Astrocyte (in vitro differentiated cells and primary cell): ENCODE results near the gene BHLHE40.

Source experiments
- EZH2 ChIP-seq: IDR thresholded peaks from 2 replicates; pipeline ENCODE4 v1.6.1; 2012; ENCODE audit warnings: mild to moderate bottlenecking, low read length, inconsistent platforms; ENCODE audit not compliant: insufficient read depth
- TF ChIP-seq, protein P1 (sequence below): IDR thresholded peaks from 2 replicates; pipeline ENCODE4 v1.5.1; 2011; ENCODE audit warnings: low read depth, mild to moderate bottlenecking, inconsistent platforms, low read length, moderate library complexity; ENCODE audit not compliant: insufficient read depth

DNA sequence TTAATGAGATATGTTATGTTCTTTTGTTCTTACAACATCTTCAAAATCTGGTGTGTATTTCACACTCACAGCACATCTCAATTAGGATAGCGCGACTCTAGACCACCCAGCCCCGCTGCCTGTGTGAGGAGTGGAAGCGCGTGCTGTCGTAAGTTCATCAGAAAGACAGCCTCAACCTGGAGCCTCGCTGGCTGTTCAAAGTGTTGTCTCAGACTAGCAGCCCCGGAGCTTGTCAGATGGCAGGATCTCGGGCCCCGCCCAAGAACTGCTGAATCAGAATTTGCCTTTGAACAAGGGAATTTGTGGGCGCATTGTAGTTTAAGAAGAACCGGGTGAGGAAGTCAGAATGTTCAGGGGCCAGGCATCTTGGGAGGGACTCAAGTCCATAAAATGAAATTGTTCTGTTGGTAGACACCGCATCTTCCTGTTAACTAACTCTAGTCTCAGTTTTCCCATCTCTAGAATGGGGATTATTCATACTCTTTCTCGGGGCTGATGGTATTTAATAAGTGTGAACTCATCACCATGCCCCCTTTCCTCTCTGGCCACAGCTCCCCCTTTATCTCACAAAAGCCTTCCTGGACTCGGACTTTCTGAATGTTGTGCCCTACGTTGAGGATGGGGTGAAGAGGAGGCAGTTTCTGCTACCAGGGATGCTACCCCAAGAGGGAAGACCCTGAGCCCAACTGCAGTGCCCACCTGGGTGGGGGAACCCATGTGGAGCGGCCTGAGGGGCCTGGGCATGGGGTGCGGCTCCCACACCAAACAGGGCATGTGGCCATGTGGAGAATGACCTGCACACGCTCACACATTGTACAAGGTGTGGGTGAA is 40.4 kb downstream of the BHLHE40 start:
- TF ChIP-seq, protein P1, sequence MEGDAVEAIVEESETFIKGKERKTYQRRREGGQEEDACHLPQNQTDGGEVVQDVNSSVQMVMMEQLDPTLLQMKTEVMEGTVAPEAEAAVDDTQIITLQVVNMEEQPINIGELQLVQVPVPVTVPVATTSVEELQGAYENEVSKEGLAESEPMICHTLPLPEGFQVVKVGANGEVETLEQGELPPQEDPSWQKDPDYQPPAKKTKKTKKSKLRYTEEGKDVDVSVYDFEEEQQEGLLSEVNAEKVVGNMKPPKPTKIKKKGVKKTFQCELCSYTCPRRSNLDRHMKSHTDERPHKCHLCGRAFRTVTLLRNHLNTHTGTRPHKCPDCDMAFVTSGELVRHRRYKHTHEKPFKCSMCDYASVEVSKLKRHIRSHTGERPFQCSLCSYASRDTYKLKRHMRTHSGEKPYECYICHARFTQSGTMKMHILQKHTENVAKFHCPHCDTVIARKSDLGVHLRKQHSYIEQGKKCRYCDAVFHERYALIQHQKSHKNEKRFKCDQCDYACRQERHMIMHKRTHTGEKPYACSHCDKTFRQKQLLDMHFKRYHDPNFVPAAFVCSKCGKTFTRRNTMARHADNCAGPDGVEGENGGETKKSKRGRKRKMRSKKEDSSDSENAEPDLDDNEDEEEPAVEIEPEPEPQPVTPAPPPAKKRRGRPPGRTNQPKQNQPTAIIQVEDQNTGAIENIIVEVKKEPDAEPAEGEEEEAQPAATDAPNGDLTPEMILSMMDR, result no peak
- no peak for TF ChIP-seq EZH2
